Keratinocyte (primary cell): ENCODE data around the gene ARHGEF16.

Source experiments
- CTCF ChIP-seq, 3 experiments: IDR thresholded peaks in 1 of 3; conservative IDR thresholded peaks in 1 of 3; optimal IDR thresholded peaks in 1 of 3; 2 replicates in 2 of 3; 3 replicates in 1 of 3; pipeline versions ENCODE3 to v1.5.1; 2011; ENCODE audit warnings: low read length in 3 of 3, mild to moderate bottlenecking in 3 of 3, moderate library complexity in 2 of 3, control low read depth in 1 of 3, inconsistent platforms in 1 of 3; ENCODE audit not compliant: insufficient read depth in 2 of 3; ENCODE audit errors: extremely low read depth in 1 of 3
- EZH2 ChIP-seq: IDR thresholded peaks from one replicate; pipeline ENCODE4 v1.6.1; 2012; ENCODE audit warnings: inconsistent platforms, mild to moderate bottlenecking, low read length, moderate library complexity

GRCh38 chr1:3499611-3500010, 45.1 kb downstream of the ARHGEF16 start:
- TF ChIP-seq CTCF (optimal IDR thresholded peaks at IDR 0.05 in 1 of 3, IDR thresholded peaks at IDR 0.05 in 1 of 3, conservative IDR thresholded peaks at IDR 0.05 in 1 of 3; ENCODE audit: extremely low read depth in 1 of 3, insufficient read depth in 2 of 3, low read length in 3 of 3) (no peak), EZH2 (no peak)
